Spleen (tissue), 11 donors: ENCODE measurements around the gene SYCP2. TPM values are rescaled to one million over a fixed set of nuclear protein-coding genes. Genes with fewer than 3 reads are reported as not detected.

ENCODE experiments used
- DNase-seq: peaks from one replicate; pipeline ENCODE4 v3.0.0-alpha.2; 2020
- H3K27ac ChIP-seq, 8 donors: fragments of 200-600 bp; sonication (generic) in 7 of 8; 1 replicate in 4 of 8; 2 replicates in 4 of 8; pipeline versions ENCODE4 v1.5.0 to v1.8.0; 2016 to 2021; ENCODE audit warnings: inconsistent platforms in 4 of 8, mild to moderate bottlenecking in 4 of 8, moderate library complexity in 1 of 8
- H3K27me3 ChIP-seq, 7 donors: fragments of 200-600 bp; sonication (generic) in 6 of 7; replicated peaks in 1 of 7; 1 replicate in 4 of 7; 2 replicates in 3 of 7; pipeline versions ENCODE4 v1.5.0 to v1.8.0; 2016 to 2021; ENCODE audit warnings: inconsistent platforms in 3 of 7, mild to moderate bottlenecking in 1 of 7
- H3K36me3 ChIP-seq, 6 donors: fragments of 200-600 bp; sonication (generic) in 5 of 6; 1 replicate in 4 of 6; 2 replicates in 2 of 6; pipeline versions ENCODE4 v1.5.0 to v1.8.0; 2016 to 2021; ENCODE audit warnings: inconsistent platforms in 2 of 6
- H3K4me1 ChIP-seq, 6 donors: fragments of 200-600 bp; sonication (generic) in 5 of 6; 1 replicate in 3 of 6; 2 replicates in 3 of 6; pipeline versions ENCODE4 v1.5.0 to v1.8.0; 2016 to 2021; ENCODE audit warnings: inconsistent platforms in 3 of 6
- H3K4me3 ChIP-seq, 8 donors: fragments of 200-600 bp; sonication (generic) in 7 of 8; 1 replicate in 4 of 8; 2 replicates in 4 of 8; pipeline versions ENCODE4 v1.5.0 to v1.8.0; 2016 to 2021; ENCODE audit warnings: inconsistent platforms in 4 of 8, mild to moderate bottlenecking in 4 of 8, moderate library complexity in 2 of 8
- H3K9me3 ChIP-seq, 8 donors: fragments of 200-600 bp; sonication (generic) in 7 of 8; 1 replicate in 4 of 8; 2 replicates in 4 of 8; pipeline versions ENCODE4 v1.5.0 to v1.8.0; 2016 to 2021; ENCODE audit warnings: inconsistent platforms in 4 of 8
- CTCF ChIP-seq, 11 experiments: fragments of 200-600 bp in 7 of 11; fragments of 450-650 bp in 4 of 11; sonication (generic) in 4 of 11; IDR thresholded peaks in 8 of 11; conservative IDR thresholded peaks in 3 of 11; 1 replicate in 7 of 11; 2 replicates in 4 of 11; pipeline versions ENCODE4 v1.4.0 to v1.8.0; 2016 to 2021; ENCODE audit warnings: antibody characterized with exemption in 11 of 11, inconsistent platforms in 4 of 11, mild to moderate bottlenecking in 1 of 11
- POLR2A ChIP-seq, 3 donors: fragments of 450-650 bp; IDR thresholded peaks; one replicate each; pipeline ENCODE4 v1.5.1; 2017; ENCODE audit warnings: antibody characterized with exemption in 3 of 3, mild to moderate bottlenecking in 1 of 3
- POLR2AphosphoS5 ChIP-seq, 3 donors: sonication (generic); formaldehyde crosslinking; IDR thresholded peaks; one replicate each; pipeline ENCODE4 v1.5.1; 2017; ENCODE audit warnings: antibody characterized with exemption in 3 of 3
- WGBS, 5 donors: extraction: QIAGEN DNeasy Blood & Tissue Kit in 3 of 5; methylation state at CpG; one replicate each; pipeline versions ENCODE4 v1.1.5 to v1.1.7; 2013 to 2018; 5-methylcytosine and 5-hydroxymethylcytosine counted together
- intact Hi-C: fragments of 100-400 bp; cut with DNase I; formaldehyde crosslinking; loops from one replicate; pipeline ENCODE4 v1.15.0; 2023; ENCODE audit warnings: low total_unique reads
- polyA plus RNA-seq, 3 donors: library from polyadenylated mRNA; stranded (reverse); fragments of 200-250 nt; gene quantifications; one replicate each; pipeline ENCODE4 v1.2.1, GENCODE V29; 2013
- total RNA-seq, 7 donors: library from RNA; depleted of rRNA in 3 of 7; stranded (reverse); fragments of >200 nt in 3 of 7; fragmentation: NEBNext Ultra II Directional in 4 of 7; extraction: Animal tissue kit (Norgen Biotek cat#: 25700) in 4 of 7; gene quantifications; one replicate each; pipeline versions ENCODE4 v1.1.0 to v1.2.1, GENCODE V29; 2016 to 2021
- donor health status: healthy with polysubstance abuse.
- donor health status: DM: no; HTN: no; CAD: no; lungs with moderate emphysema.
- donor health status: DM: no; HTN: no; CAD: no.
- donor health status: Bipolar disorder and iron deficiency.
- donor health status: healthy.
- donor health status: DM: no; HTN: no; CAD: no.
- donor health status: DM: yes; HTN: yes; CAD: no.

SYCP2 gene
- total and polyA plus RNA-seq, 10 donors: 1.5 to 9.1 (median 4.9) TPM

DNA sequence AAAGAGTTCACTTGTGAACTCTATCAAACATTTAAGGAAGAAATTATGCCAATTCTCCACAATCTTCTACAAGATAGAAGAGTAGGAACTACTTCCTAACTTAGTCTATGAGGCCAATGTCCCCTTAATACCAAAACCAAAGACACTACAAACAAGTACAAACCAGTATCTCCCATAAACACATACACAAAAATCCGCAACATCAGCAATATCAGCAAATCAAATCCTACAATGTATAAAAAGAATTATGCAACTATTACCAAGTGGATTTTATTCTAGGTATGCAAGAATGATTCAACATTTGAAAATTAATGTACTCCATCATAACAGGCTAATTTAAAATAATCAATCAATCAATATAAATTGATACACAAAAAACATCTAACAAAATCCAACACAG lies 45.4 kb downstream of the SYCP2 start:
- WGBS, 5 donors: 93 to 100% (median 98%) methylated on average over 1 of the region's 1 CpG
- H3K36me3 ChIP-seq: no peaks in the 10 kb centered on the region
- H3K4me1 ChIP-seq: peaks cover 0 to 15% (median 0%) of the 10 kb centered on the region in 6 donors
- intact Hi-C loops: no loop called here
- no peak overlapping the region for H3K4me3 ChIP-seq
- H3K27ac ChIP-seq: no peak overlapping the region
- TF ChIP-seq POLR2AphosphoS5 (IDR thresholded peaks at IDR 0.05) (no peak), POLR2A (IDR thresholded peaks at IDR 0.05) (no peak), CTCF (IDR thresholded peaks at IDR 0.05 in 8 of 11, conservative IDR thresholded peaks at IDR 0.05 in 3 of 11) (no peak)
- no peak for DNase-seq
- H3K27me3 ChIP-seq: no peaks in the 10 kb centered on the region
- H3K9me3 ChIP-seq: peaks cover 0 to 3% (median 0%) of the 10 kb centered on the region in 8 donors

GRCh38 chr20:59884494-59884893 lies 48.9 kb downstream of the SYCP2 start:
- DNase-seq: no peak
- Histone ChIP-seq H3K9me3 (peaks cover 0 to 3% (median 0%) of the 10 kb centered on the region in 8 donors), H3K27ac (no peak overlapping the region), H3K27me3 (no peaks in the 10 kb centered on the region), H3K4me1 (no peaks in the 10 kb centered on the region), H3K4me3 (no peak overlapping the region), H3K36me3 (peaks cover 0 to 9% (median 0%) of the 10 kb centered on the region in 6 donors)
- intact Hi-C loops: no loop called here
- TF ChIP-seq POLR2A (IDR thresholded peaks at IDR 0.05) (no peak), POLR2AphosphoS5 (IDR thresholded peaks at IDR 0.05) (no peak), CTCF (IDR thresholded peaks at IDR 0.05 in 8 of 11, conservative IDR thresholded peaks at IDR 0.05 in 3 of 11) (no peak)
- WGBS, 5 donors: 85 to 92% (median 91%) methylated on average over 3 of the region's 3 CpGs

- no peak for DNase-seq
- Histone ChIP-seq H3K27me3 (no peaks in the 10 kb centered on the region), H3K9me3 (no peaks in the 10 kb centered on the region), H3K4me3 (no peak overlapping the region), H3K36me3 (peaks cover 0 to 9% (median 0%) of the 10 kb centered on the region in 6 donors), H3K4me1 (no peaks in the 10 kb centered on the region), H3K27ac (no peak overlapping the region)
- intact Hi-C loops: no loop called here
- no peak for TF ChIP-seq CTCF (IDR thresholded peaks at IDR 0.05 in 8 of 11, conservative IDR thresholded peaks at IDR 0.05 in 3 of 11)
- TF ChIP-seq POLR2AphosphoS5 (IDR thresholded peaks at IDR 0.05): no peak
- no peak for TF ChIP-seq POLR2A (IDR thresholded peaks at IDR 0.05)
- 81 to 94% (median 83%) methylated on average over 1 of the region's 1 CpG for WGBS, 5 donors
Observed at GRCh38 chr20:59880198-59880597, 53.2 kb downstream of the SYCP2 start.

- TF ChIP-seq CTCF (IDR thresholded peaks at IDR 0.05 in 8 of 11, conservative IDR thresholded peaks at IDR 0.05 in 3 of 11) (no peak), POLR2A (IDR thresholded peaks at IDR 0.05) (no peak), POLR2AphosphoS5 (IDR thresholded peaks at IDR 0.05) (no peak)
- DNase-seq: no peak
- Histone ChIP-seq H3K27me3 (no peaks in the 10 kb centered on the region), H3K4me3 (no peak overlapping the region), H3K9me3 (no peaks in the 10 kb centered on the region), H3K27ac (no peak overlapping the region), H3K4me1 (no peaks in the 10 kb centered on the region), H3K36me3 (no peaks in the 10 kb centered on the region)
- intact Hi-C loops: no loop called here
- 46 to 88% (median 63%) methylated on average over 1 of the region's 1 CpG for WGBS, 5 donors
Observed at GRCh38 chr20:59873409-59873808, 60.0 kb downstream of the SYCP2 start.
